Measurements from ENCODE around the gene NHS. TPM values are rescaled to one million over a fixed set of nuclear protein-coding genes. Genes with fewer than 3 reads are reported as not detected.

The NHS gene
- total and polyA plus RNA-seq, 2 experiments from 2014 or later, result 0.72 to 0.89 TPM

DNA sequence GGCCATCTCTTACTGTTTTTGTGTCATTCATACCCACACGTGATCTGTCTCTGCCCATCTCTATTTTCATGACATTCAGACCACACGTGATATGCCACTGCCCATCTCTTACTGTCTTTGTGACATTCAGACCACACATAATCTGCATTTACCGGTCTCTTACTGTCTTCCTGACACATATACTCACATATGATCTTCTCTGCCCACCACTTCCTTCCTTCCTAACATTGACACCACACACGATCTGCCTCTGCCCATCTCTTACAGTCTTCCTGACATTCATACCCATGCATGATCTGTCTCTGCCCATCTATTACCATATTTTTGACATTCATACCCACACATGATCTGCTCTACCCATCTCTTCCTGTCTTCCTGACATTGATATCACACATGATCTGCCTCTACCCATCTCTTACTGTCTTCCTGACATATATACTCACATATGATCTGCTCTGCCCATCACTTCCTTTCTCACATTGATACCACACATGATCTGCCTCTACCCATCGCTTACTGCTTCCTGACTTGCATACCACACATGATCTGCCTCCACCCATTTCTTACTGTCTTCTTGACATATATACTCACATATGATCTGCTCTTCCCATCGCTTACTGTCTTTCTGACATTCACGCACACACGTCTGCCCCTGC, 398.3 kb downstream of the NHS start:
- TF ChIP-seq, protein P1, sequence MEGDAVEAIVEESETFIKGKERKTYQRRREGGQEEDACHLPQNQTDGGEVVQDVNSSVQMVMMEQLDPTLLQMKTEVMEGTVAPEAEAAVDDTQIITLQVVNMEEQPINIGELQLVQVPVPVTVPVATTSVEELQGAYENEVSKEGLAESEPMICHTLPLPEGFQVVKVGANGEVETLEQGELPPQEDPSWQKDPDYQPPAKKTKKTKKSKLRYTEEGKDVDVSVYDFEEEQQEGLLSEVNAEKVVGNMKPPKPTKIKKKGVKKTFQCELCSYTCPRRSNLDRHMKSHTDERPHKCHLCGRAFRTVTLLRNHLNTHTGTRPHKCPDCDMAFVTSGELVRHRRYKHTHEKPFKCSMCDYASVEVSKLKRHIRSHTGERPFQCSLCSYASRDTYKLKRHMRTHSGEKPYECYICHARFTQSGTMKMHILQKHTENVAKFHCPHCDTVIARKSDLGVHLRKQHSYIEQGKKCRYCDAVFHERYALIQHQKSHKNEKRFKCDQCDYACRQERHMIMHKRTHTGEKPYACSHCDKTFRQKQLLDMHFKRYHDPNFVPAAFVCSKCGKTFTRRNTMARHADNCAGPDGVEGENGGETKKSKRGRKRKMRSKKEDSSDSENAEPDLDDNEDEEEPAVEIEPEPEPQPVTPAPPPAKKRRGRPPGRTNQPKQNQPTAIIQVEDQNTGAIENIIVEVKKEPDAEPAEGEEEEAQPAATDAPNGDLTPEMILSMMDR (IDR thresholded peaks at IDR 0.05; ENCODE audit: low read depth, low read length), result no peak
- Histone ChIP-seq H3K36me3 (no peaks in the 10 kb centered on the region), H3K9me3 (ENCODE audit: low read depth) (no peaks in the 10 kb centered on the region)

DNA sequence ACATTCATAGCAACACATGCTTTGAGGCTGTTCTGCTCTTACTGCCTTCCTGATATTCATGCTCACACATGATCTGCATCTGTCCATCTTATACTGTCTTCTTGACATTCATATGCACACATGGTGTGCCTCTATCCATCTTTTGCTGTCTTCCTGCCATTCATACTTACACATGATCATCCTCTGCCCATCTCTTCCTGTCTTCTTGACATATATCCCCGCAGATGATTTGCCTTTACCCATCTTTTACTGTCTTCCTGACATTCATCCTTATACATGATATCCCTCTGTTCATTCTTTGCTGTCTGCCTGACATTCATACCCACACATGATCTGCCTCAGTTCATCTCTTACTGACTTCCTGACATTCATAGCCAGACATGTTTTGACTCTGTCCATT, 399.1 kb downstream of the NHS start:
- no peak overlapping the region for H3K4me3 ChIP-seq
- H3K27me3 ChIP-seq, result peaks cover 36% of the 10 kb centered on the region
- no peaks in the 10 kb centered on the region for H3K36me3 ChIP-seq
- no peak overlapping the region for H3K27ac ChIP-seq
- TF ChIP-seq, protein P1 (IDR thresholded peaks at IDR 0.05; ENCODE audit: low read depth, low read length), result no peak
- H3K9me3 ChIP-seq (ENCODE audit: low read depth), result no peaks in the 10 kb centered on the region
- DNase-seq (ENCODE audit: low read depth in 1 of 2, low spot score in 1 of 2), result no peak
- H3K4me1 ChIP-seq (ENCODE audit: low read depth), result no peaks in the 10 kb centered on the region

More for the DNA sequence above, 398.3 kb downstream of the NHS start:
- H3K27ac ChIP-seq, result no peak overlapping the region
- H3K4me1 ChIP-seq (ENCODE audit: low read depth), result no peaks in the 10 kb centered on the region
- peaks cover 40% of the 10 kb centered on the region for H3K27me3 ChIP-seq
- no peak for DNase-seq (ENCODE audit: low read depth in 1 of 2, low spot score in 1 of 2)
- H3K4me3 ChIP-seq, result no peak overlapping the region

DNA sequence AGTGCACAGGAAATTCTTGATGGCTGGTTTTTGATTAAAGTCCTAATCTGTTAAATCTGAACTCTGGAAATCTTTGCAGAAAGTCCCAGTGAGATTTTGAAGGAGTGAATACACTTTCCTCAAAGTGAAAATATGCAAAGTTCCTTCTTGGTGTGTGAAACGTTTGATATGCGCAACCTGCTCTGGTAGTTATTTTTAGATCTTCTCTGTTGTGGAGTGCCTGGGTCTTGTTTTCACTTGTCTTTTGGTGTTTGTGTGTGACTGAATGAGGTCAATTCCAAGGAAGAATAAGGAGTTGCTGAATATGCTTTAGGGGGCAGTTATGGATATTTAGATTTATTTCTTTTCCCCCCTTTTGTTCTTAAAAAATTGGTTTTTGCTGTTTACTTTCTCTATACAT, 404.0 kb downstream of the NHS start:
- Histone ChIP-seq H3K27me3 (peaks cover 1% of the 10 kb centered on the region), H3K9me3 (ENCODE audit: low read depth) (no peaks in the 10 kb centered on the region), H3K27ac (no peak overlapping the region), H3K4me3 (no peak overlapping the region), H3K36me3 (no peaks in the 10 kb centered on the region), H3K4me1 (ENCODE audit: low read depth) (no peaks in the 10 kb centered on the region)
- TF ChIP-seq, protein P1 (IDR thresholded peaks at IDR 0.05; ENCODE audit: low read depth, low read length), result no peak
- no peak for DNase-seq (ENCODE audit: low read depth in 1 of 2, low spot score in 1 of 2)

DNA sequence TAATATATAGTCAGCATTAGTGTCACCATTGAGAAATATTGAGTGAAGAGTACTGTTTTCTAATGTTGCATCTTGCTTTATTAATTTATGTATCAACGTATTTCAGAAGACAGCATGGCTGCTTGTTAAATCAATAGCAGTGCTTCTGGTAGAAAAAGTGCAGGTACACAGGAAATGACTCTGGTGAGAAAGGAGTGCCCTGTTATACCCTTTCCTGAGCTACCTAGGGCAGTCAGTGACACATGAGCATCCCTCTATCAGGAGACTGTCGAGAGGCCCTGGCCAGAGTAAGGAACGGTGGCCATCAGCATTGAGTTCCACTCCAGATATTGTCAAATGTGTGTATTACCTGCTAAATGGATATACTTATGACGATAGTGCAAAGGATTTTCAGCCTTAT, 404.4 kb downstream of the NHS start:
- Histone ChIP-seq H3K4me3 (no peak overlapping the region), H3K27ac (no peak overlapping the region), H3K9me3 (ENCODE audit: low read depth) (no peaks in the 10 kb centered on the region), H3K4me1 (ENCODE audit: low read depth) (no peaks in the 10 kb centered on the region), H3K36me3 (no peaks in the 10 kb centered on the region), H3K27me3 (no peaks in the 10 kb centered on the region)
- DNase-seq (ENCODE audit: low read depth in 1 of 2, low spot score in 1 of 2), result no peak
- TF ChIP-seq, protein P1 (IDR thresholded peaks at IDR 0.05; ENCODE audit: low read depth, low read length), result no peak
